Mesodermal cell (in vitro differentiated cells): ENCODE measurements around the gene FAM222B.
"Not testable (repeated sequence)": the region's sequence is repeated elsewhere in the genome, so short reads cannot be mapped to it uniquely, and the experiment has no call there.

Experiments used
- H3K27ac ChIP-seq: 2 replicates; pipeline ENCODE4 v1.7.0; 2013; ENCODE audit warnings: mild to moderate bottlenecking, low read depth, low read length, moderate library complexity; ENCODE audit not compliant: severe bottlenecking
- H3K36me3 ChIP-seq: 2 replicates; pipeline ENCODE4 v1.7.1; 2013; ENCODE audit warnings: mild to moderate bottlenecking, low read length, moderate library complexity; ENCODE audit not compliant: control insufficient read depth, insufficient read depth
- H3K4me1 ChIP-seq: one replicate; pipeline ENCODE4 v1.7.1; 2013; ENCODE audit warnings: mild to moderate bottlenecking, low read length; ENCODE audit not compliant: insufficient read depth, control insufficient read depth, poor library complexity, severe bottlenecking
- H3K4me3 ChIP-seq: 2 replicates; pipeline ENCODE4 v1.7.0; 2013; ENCODE audit warnings: low read length, control low read depth, mild to moderate bottlenecking; ENCODE audit not compliant: insufficient read depth, poor library complexity, severe bottlenecking; ENCODE audit errors: extremely low read depth
- H3K9me3 ChIP-seq: 2 replicates; pipeline ENCODE4 v1.7.1; 2013; ENCODE audit warnings: mild to moderate bottlenecking, low read length, moderate library complexity; ENCODE audit not compliant: control insufficient read depth
- WGBS, 2 experiments: methylation state at CpG; one replicate each; pipeline ENCODE4 v1.1.5; 2013; ENCODE audit warnings: missing lambda C conversion rate in 2 of 2; ENCODE audit not compliant: insufficient coverage in 2 of 2; 5-methylcytosine and 5-hydroxymethylcytosine counted together

Gene FAM222B

GRCh38 chr17:28726226-28726626 is 116.4 kb downstream of the FAM222B start, which contains the start of gene TLCD1:
TSS of gene TLCD1 (minus strand) at chr17:28726233. CDS start at chr17:28726097, 136 bp downstream.
- WGBS, 2 experiments: 0% methylated on average over 32 to 40 of the region's 49 CpGs
- peak within 1 kb of the TSS; percentile 65 for H3K4me3 ChIP-seq
- H3K4me1 ChIP-seq: peaks cover 35% of the 10 kb centered on the region
- peak within 1 kb of the TSS; percentile 89 for H3K27ac ChIP-seq
- H3K36me3 ChIP-seq: peaks cover 35% of the 10 kb centered on the region
- H3K9me3 ChIP-seq: no peaks in the 10 kb centered on the region

DNA sequence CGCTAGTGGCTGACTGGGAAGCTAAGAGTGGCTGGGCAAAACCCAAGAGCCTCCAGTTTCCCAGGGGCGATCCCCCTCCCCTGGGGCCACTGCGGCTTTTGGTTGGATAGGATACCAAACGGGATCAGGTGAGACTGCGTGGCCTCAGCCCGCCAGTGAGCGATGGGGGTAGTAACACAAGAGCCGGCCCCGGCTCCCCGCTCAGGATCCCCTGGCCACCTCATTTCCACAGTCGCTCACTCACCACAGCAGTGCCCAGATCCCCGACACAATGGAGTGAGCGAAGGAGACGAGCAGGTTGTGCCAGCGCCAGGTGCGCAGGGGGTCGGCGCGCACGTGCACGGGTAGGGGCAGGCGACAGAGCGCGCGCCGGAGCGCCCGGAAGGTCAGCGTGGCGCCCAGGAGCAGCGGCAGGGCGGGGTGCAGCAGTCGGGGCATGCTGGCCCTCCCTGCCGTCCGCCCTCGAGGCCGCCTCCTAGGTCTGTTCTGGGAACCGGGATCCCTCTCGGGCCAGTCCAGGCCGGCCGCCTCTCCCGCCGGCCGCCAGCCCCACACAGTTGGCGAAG is 116.8 kb downstream of the FAM222B start:
- H3K9me3 ChIP-seq: no peaks in the 10 kb centered on the region
- peak overlapping the region; percentile 89 for H3K27ac ChIP-seq
- H3K4me1 ChIP-seq: peaks cover 35% of the 10 kb centered on the region
- peaks cover 39% of the 10 kb centered on the region for H3K36me3 ChIP-seq
- WGBS, 2 experiments: 0 to 1% methylated on average over 21 to 32 of the region's 45 CpGs
- H3K4me3 ChIP-seq: peak overlapping the region; percentile 65

- Histone ChIP-seq H3K27ac (peak overlapping the region; percentile 89), H3K4me1 (peaks cover 35% of the 10 kb centered on the region), H3K4me3 (peak overlapping the region; percentile 65), H3K36me3 (peaks cover 45% of the 10 kb centered on the region), H3K9me3 (no peaks in the 10 kb centered on the region)
- WGBS, 2 experiments: 6 to 12% methylated on average over 3 to 15 of the region's 20 CpGs
Measured at GRCh38 chr17:28725166-28725659, 117.4 kb downstream of the FAM222B start.

DNA sequence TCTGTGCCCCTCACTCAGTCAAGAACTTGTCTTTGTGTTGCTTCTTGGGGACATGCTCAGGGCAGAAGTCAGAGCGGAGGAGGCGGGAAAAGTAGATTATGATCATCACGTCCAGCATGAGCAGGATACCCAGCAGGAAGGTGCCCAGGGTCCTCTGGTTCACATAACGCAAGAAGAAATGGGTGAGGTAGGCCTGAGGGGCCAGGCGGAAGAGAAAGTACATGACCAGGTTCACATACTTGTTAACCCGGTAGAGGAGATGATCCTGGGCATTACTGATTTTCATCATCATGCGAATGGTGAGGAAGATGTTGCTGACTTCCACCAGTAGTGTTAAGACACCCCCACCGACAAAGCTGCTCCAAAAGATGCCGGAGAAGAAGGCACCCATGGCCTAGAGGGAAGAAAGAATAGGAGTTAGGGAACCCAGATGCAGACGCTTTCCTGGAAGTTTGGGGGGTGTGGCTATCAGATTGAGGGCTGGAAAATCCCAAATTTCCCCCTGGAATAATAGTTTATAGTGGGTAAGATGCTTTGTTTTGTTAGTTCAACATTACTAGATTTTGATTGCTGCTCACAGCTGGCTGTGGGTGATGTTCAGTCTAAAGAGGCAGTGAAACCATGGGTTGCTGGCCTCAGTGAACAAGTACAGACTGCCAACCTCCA is 118.0 kb downstream of the FAM222B start:
- Histone ChIP-seq H3K36me3 (peaks cover 45% of the 10 kb centered on the region), H3K27ac (peak overlapping the region; percentile 89), H3K4me3 (peak overlapping the region; percentile 65), H3K9me3 (no peaks in the 10 kb centered on the region), H3K4me1 (peaks cover 35% of the 10 kb centered on the region)
- 82 to 86% methylated on average over 9 to 10 of the region's 10 CpGs for WGBS, 2 experiments

DNA sequence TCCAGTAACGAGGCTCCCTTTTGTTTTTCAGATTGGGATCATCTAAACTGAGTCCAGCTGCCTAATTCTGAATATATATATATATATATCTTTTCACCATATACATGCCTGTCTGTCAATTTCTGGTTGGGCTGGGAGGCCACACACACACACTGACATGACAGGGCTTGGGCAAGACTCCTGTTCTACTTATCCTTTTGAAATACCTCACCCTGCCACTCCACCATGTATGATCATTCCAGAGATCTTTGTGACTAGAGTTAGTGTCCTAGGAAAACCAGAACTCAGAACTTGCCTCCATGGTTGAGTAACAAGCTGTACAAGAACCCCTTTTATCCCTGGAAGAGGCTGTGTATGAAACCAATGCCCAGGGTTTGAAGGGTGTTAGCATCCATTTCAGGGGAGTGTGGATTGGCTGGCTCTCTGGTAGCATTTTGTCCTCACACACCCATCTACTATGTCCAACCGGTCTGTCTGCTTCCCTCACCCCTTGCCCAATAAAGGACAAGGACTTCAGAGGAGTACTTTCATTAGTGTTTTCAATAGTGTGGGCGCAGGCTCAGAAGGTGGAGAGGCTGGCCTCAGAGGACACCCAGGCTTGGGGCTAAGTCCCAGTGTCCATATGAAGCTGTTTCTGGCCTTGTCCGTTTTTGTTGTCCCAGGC is 118.6 kb downstream of the FAM222B start:
- WGBS, 2 experiments: 84 to 100% methylated on average over 1 to 2 of the region's 4 CpGs
- Histone ChIP-seq H3K36me3 (peaks cover 45% of the 10 kb centered on the region), H3K4me1 (peaks cover 35% of the 10 kb centered on the region), H3K27ac (peak overlapping the region; percentile 89)
- H3K9me3 ChIP-seq, H3K4me3 ChIP-seq: not testable (repeated sequence)

DNA sequence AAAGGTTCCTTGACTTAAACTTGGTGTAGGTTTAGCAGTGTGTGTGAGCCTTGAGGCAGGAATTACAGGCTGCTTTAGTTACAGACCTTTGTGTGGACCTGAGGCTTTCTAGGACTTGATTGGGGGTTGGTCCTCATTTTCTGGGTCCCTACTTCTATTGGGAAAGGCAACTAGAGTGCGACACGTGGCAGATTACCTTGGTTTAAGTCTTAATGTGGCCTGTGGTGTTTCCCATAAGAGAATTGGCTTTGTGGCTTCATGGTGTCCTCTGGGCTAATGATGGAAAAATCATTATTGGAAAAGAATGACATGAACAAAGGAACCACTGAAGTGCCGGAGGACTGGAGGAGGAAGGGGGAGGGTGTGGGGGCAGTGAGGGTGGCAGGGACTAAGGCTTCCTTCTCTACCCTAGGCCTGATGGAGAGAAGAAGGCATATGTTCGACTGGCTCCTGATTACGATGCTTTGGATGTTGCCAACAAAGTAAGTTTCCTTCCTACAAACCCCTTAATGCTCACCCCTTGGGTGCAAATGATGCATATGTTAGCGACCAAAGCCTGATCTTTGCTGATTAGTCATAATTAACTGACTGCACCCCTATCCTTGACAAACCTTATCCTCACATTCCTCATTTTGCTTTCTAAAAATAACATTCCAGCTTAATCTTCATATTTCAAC is 119.3 kb downstream of the FAM222B start:
- 82 to 91% methylated on average over 5 to 6 of the region's 6 CpGs for WGBS, 2 experiments

GRCh38 chr17:28722417-28723158 is 120.0 kb downstream of the FAM222B start:
- Histone ChIP-seq H3K4me3 (peak overlapping the region; percentile 93), H3K9me3 (no peaks in the 10 kb centered on the region), H3K36me3 (peaks cover 45% of the 10 kb centered on the region), H3K4me1 (peaks cover 35% of the 10 kb centered on the region), H3K27ac (peak overlapping the region; percentile 64)
- 87 to 88% methylated on average over 5 to 6 of the region's 7 CpGs for WGBS, 2 experiments

More for the DNA sequence above, 119.3 kb downstream of the FAM222B start:
- peak overlapping the region; percentile 14 for H3K4me3 ChIP-seq
- no peaks in the 10 kb centered on the region for H3K9me3 ChIP-seq
- peak overlapping the region; percentile 64 for H3K27ac ChIP-seq
- H3K4me1 ChIP-seq: peaks cover 35% of the 10 kb centered on the region
- peaks cover 45% of the 10 kb centered on the region for H3K36me3 ChIP-seq

- 13 to 23% methylated on average over 14 to 19 of the region's 19 CpGs for WGBS, 2 experiments
- peak overlapping the region; percentile 93 for H3K4me3 ChIP-seq
- H3K4me1 ChIP-seq: peaks cover 35% of the 10 kb centered on the region
- H3K9me3 ChIP-seq: not testable (repeated sequence)
- peaks cover 48% of the 10 kb centered on the region for H3K36me3 ChIP-seq
- peak overlapping the region; percentile 41 for H3K27ac ChIP-seq
Measured at GRCh38 chr17:28720997-28721329, 121.6 kb downstream of the FAM222B start.

- Histone ChIP-seq H3K36me3 (peaks cover 53% of the 10 kb centered on the region), H3K4me1 (peaks cover 37% of the 10 kb centered on the region), H3K27ac (peak overlapping the region; percentile 97), H3K4me3 (peak overlapping the region; percentile 93), H3K9me3 (no peaks in the 10 kb centered on the region)
- WGBS, 2 experiments: 0 to 1% methylated on average over 11 to 15 of the region's 30 CpGs
Measured at GRCh38 chr17:28720247-28720996, 122.2 kb downstream of the FAM222B start.
